ENCODE measurements around the gene C1orf94. TPM values are rescaled to one million over a fixed set of nuclear protein-coding genes. Genes with fewer than 3 reads are reported as not detected.

Gene C1orf94
- total RNA-seq, 1 experiment from 2014 or later = not detected

GRCh38 chr1:34156739-34157138 lies 20.0 kb upstream of the C1orf94 start:
- TF ChIP-seq POLR2AphosphoS5 (IDR thresholded peaks at IDR 0.05; ENCODE audit: low read depth, low read length) = no peak
- TF ChIP-seq, protein P1, sequence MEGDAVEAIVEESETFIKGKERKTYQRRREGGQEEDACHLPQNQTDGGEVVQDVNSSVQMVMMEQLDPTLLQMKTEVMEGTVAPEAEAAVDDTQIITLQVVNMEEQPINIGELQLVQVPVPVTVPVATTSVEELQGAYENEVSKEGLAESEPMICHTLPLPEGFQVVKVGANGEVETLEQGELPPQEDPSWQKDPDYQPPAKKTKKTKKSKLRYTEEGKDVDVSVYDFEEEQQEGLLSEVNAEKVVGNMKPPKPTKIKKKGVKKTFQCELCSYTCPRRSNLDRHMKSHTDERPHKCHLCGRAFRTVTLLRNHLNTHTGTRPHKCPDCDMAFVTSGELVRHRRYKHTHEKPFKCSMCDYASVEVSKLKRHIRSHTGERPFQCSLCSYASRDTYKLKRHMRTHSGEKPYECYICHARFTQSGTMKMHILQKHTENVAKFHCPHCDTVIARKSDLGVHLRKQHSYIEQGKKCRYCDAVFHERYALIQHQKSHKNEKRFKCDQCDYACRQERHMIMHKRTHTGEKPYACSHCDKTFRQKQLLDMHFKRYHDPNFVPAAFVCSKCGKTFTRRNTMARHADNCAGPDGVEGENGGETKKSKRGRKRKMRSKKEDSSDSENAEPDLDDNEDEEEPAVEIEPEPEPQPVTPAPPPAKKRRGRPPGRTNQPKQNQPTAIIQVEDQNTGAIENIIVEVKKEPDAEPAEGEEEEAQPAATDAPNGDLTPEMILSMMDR (IDR thresholded peaks at IDR 0.05) = no peak
- TF ChIP-seq, protein P2, sequence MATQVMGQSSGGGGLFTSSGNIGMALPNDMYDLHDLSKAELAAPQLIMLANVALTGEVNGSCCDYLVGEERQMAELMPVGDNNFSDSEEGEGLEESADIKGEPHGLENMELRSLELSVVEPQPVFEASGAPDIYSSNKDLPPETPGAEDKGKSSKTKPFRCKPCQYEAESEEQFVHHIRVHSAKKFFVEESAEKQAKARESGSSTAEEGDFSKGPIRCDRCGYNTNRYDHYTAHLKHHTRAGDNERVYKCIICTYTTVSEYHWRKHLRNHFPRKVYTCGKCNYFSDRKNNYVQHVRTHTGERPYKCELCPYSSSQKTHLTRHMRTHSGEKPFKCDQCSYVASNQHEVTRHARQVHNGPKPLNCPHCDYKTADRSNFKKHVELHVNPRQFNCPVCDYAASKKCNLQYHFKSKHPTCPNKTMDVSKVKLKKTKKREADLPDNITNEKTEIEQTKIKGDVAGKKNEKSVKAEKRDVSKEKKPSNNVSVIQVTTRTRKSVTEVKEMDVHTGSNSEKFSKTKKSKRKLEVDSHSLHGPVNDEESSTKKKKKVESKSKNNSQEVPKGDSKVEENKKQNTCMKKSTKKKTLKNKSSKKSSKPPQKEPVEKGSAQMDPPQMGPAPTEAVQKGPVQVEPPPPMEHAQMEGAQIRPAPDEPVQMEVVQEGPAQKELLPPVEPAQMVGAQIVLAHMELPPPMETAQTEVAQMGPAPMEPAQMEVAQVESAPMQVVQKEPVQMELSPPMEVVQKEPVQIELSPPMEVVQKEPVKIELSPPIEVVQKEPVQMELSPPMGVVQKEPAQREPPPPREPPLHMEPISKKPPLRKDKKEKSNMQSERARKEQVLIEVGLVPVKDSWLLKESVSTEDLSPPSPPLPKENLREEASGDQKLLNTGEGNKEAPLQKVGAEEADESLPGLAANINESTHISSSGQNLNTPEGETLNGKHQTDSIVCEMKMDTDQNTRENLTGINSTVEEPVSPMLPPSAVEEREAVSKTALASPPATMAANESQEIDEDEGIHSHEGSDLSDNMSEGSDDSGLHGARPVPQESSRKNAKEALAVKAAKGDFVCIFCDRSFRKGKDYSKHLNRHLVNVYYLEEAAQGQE (IDR thresholded peaks at IDR 0.05; ENCODE audit: insufficient read depth in 1 of 2, low read depth in 2 of 2, low read length in 1 of 2) = no peak
- TF ChIP-seq TCF7L2 (IDR thresholded peaks at IDR 0.05; ENCODE audit: low read depth, low read length) = no peak
- in situ Hi-C loops (cut with HindIII; ENCODE audit: low pct_unique_long_range_greater_than_20kb, low sequenced_read_pairs) = no loop called here
- ATAC-seq = no peak
- Histone ChIP-seq H3K27ac (ENCODE audit: low read length) (no peak overlapping the region), H3K9me3 (ENCODE audit: control insufficient read depth, insufficient read depth, low read depth, low read length) (no peaks in the 10 kb centered on the region), H3K4me1 (ENCODE audit: control insufficient read depth, insufficient read depth, low read length) (no peaks in the 10 kb centered on the region), H3K4me3 (ENCODE audit: low read depth in 2 of 2, low read length in 2 of 2) (no peak overlapping the region), H3K27me3 (ENCODE audit: control insufficient read depth, insufficient read depth, low read length) (peaks cover 7% of the 10 kb centered on the region), H3K36me3 (ENCODE audit: control insufficient read depth, insufficient read depth, low read length) (no peaks in the 10 kb centered on the region)
- no peak for DNase-seq (ENCODE audit: low read depth, low spot score)
- no TSS peak for BruUV-seq (replicated peaks)
- POLR2A ChIA-PET = no interaction called here
- intact Hi-C loops (cut with micrococcal nuclease; ENCODE audit: unreplicated experiment) = no loop called here
- CTCF ChIA-PET = no interaction called here

GRCh38 chr1:34162852-34163766 lies 13.6 kb upstream of the C1orf94 start:
- no TSS peak for BruUV-seq (replicated peaks)
- intact Hi-C loops (cut with micrococcal nuclease; ENCODE audit: unreplicated experiment) (no loop called here), in situ Hi-C loops (cut with HindIII; ENCODE audit: low pct_unique_long_range_greater_than_20kb, low sequenced_read_pairs) (no loop called here)
- no peak for ATAC-seq
- H3K4me3 ChIP-seq (ENCODE audit: low read depth in 2 of 2, low read length in 2 of 2) = no peak overlapping the region
- H3K9me3 ChIP-seq (ENCODE audit: control insufficient read depth, insufficient read depth, low read depth, low read length) = no peaks in the 10 kb centered on the region
- no peaks in the 10 kb centered on the region for H3K36me3 ChIP-seq (ENCODE audit: control insufficient read depth, insufficient read depth, low read length)
- no peak overlapping the region for H3K27ac ChIP-seq (ENCODE audit: low read length)
- TF ChIP-seq SIN3A (IDR thresholded peaks at IDR 0.05; ENCODE audit: borderline replicate concordance, insufficient read depth, low read depth, low read length) = no peak
- TF ChIP-seq, protein P1 (IDR thresholded peaks at IDR 0.05) = no peak
- POLR2A ChIA-PET = no interaction called here
- CTCF ChIA-PET = no interaction called here
- no peak for DNase-seq (ENCODE audit: low read depth, low spot score)
- no peaks in the 10 kb centered on the region for H3K4me1 ChIP-seq (ENCODE audit: control insufficient read depth, insufficient read depth, low read length)
- peaks cover 7% of the 10 kb centered on the region for H3K27me3 ChIP-seq (ENCODE audit: control insufficient read depth, insufficient read depth, low read length)
